ENCODE measurements around the gene KAT2A. TPM values are rescaled to one million over a fixed set of nuclear protein-coding genes. Genes with fewer than 3 reads are reported as not detected.
A peak's percentile ranks its signal among the peaks of the same experiment; 100 is the strongest.

KAT2A gene
- total RNA-seq, 1 experiment from 2014 or later, result 44.8 TPM

DNA sequence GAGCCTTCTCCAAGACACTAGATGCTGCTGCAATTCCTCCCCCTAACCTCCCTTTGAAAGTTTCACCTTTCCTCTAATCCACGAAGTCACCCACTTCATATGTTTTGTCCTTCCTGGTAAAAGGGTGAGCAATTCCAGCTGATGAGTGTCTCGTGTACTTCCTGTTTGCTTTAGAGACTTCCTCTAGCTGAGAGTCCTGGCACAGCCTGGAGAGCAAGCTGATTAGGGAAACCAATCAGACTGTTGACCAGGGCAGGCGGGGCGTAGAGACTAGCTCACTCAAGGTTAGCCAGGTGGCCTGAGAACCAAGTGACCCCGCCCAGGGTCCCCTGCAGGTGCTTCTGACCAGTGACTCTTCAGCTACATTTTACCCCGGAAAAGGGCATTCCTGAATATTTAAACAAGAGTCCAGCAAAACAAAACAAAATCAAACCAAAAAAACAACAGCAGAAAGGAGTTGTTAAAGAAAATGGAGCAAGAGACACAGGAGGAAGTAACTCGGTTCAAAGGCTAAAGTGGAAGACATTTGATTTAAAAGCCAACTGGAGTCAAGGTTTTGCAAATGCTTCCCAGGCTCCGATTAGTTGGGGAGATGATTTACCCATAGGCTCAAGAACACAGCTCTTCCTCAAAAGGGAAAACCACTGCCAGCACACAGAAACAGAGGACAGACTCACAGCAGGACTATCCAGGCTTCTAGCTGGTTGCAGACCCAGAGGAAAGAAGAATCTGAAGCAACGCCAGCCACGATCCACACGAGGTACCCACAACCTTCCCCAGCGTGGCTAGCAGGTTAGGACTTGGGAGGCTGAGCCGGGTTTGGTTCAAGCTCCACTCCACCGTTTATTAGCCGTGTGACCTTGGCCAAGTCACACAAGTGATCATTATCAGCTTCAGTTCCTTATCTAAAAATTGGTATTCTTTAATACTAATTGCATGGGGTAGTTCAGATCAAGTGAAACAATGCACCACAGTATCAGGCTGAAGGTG, 14.8 kb upstream of the KAT2A start:
- DNase-seq (ENCODE audit: low spot score) (peak; percentile 69), ATAC-seq (peak; percentile 92)
- TF ChIP-seq, protein P1, sequence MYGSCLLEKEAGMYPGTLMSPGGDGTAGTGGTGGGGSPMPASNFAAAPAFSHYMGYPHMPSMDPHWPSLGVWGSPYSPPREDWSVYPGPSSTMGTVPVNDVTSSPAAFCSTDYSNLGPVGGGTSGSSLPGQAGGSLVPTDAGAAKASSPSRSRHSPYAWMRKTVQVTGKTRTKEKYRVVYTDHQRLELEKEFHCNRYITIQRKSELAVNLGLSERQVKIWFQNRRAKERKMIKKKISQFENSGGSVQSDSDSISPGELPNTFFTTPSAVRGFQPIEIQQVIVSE (CRISPR knock-in tag; IDR thresholded peaks at IDR 0.05; ENCODE audit: borderline replicate concordance), result no peak
- no peak for TF ChIP-seq ZNF423 (CRISPR knock-in tag; IDR thresholded peaks at IDR 0.05)
- no peak for TF ChIP-seq CTCF (IDR thresholded peaks at IDR 0.05)
- 0 out of 2 replicates have a peak, but pooled peaks have one; percentile 38 for TF ChIP-seq ZNF232 (CRISPR knock-in tag; IDR thresholded peaks at IDR 0.05)
- TF ChIP-seq GTF2I (CRISPR knock-in tag; conservative IDR thresholded peaks at IDR 0.05), result no peak
- Mint-ChIP-seq H3K4me3 (peak overlapping the region; percentile 15; the same call in 1 of the 2 replicates), H3K4me1 (peaks cover 42% of the 10 kb centered on the region), H3K36me3 (peaks cover 2% of the 10 kb centered on the region; the same call in 1 of the 2 replicates), H3K27ac (peak overlapping the region; percentile 97), H3K9me3 (no peaks in the 10 kb centered on the region), H3K27me3 (ENCODE audit: low read depth) (no peaks in the 10 kb centered on the region)
- CTCF ChIA-PET, result interaction anchor here (0.5 to 1.6 kb wide), 20 partner anchors 12 to 411 kb away, joined by 3 to 11 read pairs (median 4); partner anchors contain the start of genes DHX58, KAT2A, KCNH4 and NKIRAS2
- POLR2A ChIA-PET, result interaction anchor here (0.5 kb wide), 1 partner anchor 349 kb away, joined by 3 read pairs; no protein-coding TSS in a partner anchor

GRCh38 chr17:42135151-42135550, 14.0 kb upstream of the KAT2A start:
- Mint-ChIP-seq H3K27me3 (ENCODE audit: low read depth) (no peaks in the 10 kb centered on the region), H3K27ac (peak overlapping the region; percentile 97), H3K4me1 (peaks cover 45% of the 10 kb centered on the region), H3K36me3 (peaks cover 2% of the 10 kb centered on the region; the same call in 1 of the 2 replicates), H3K4me3 (peak overlapping the region; percentile 3; the same call in 1 of the 2 replicates), H3K9me3 (no peaks in the 10 kb centered on the region)
- ChIA-PET CTCF (interaction anchor here (0.8 to 2.3 kb wide), 14 partner anchors 11 to 383 kb away, joined by 3 to 11 read pairs (median 4); partner anchors contain the start of genes DHX58, HSPB9, KAT2A and KCNH4), POLR2A (interaction anchor here (0.7 kb wide), 1 partner anchor 141 kb away, joined by 3 read pairs; the partner anchor contains the start of gene STAT5B)
- no peak for DNase-seq (ENCODE audit: low spot score)
- ATAC-seq, result no peak
- TF ChIP-seq, protein P2, sequence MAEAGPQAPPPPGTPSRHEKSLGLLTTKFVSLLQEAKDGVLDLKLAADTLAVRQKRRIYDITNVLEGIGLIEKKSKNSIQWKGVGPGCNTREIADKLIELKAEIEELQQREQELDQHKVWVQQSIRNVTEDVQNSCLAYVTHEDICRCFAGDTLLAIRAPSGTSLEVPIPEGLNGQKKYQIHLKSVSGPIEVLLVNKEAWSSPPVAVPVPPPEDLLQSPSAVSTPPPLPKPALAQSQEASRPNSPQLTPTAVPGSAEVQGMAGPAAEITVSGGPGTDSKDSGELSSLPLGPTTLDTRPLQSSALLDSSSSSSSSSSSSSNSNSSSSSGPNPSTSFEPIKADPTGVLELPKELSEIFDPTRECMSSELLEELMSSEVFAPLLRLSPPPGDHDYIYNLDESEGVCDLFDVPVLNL (CRISPR knock-in tag; IDR thresholded peaks at IDR 0.05; ENCODE audit: borderline replicate concordance, low read depth), result no peak
- TF ChIP-seq ZNF232 (CRISPR knock-in tag; IDR thresholded peaks at IDR 0.05), result no peak
- TF ChIP-seq PRDM15 (CRISPR knock-in tag; IDR thresholded peaks at IDR 0.05), result no peak
- no peak for TF ChIP-seq ZNF396 (CRISPR knock-in tag; IDR thresholded peaks at IDR 0.05; ENCODE audit: borderline replicate concordance)
- TF ChIP-seq, protein P3, sequence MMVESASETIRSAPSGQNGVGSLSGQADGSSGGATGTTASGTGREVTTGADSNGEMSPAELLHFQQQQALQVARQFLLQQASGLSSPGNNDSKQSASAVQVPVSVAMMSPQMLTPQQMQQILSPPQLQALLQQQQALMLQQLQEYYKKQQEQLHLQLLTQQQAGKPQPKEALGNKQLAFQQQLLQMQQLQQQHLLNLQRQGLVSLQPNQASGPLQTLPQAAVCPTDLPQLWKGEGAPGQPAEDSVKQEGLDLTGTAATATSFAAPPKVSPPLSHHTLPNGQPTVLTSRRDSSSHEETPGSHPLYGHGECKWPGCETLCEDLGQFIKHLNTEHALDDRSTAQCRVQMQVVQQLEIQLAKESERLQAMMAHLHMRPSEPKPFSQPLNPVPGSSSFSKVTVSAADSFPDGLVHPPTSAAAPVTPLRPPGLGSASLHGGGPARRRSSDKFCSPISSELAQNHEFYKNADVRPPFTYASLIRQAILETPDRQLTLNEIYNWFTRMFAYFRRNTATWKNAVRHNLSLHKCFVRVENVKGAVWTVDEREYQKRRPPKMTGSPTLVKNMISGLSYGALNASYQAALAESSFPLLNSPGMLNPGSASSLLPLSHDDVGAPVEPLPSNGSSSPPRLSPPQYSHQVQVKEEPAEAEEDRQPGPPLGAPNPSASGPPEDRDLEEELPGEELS (CRISPR knock-in tag; IDR thresholded peaks at IDR 0.05), result no peak
- TF ChIP-seq ZBTB43 (CRISPR knock-in tag; IDR thresholded peaks at IDR 0.05), result no peak
- TF ChIP-seq, protein P4, sequence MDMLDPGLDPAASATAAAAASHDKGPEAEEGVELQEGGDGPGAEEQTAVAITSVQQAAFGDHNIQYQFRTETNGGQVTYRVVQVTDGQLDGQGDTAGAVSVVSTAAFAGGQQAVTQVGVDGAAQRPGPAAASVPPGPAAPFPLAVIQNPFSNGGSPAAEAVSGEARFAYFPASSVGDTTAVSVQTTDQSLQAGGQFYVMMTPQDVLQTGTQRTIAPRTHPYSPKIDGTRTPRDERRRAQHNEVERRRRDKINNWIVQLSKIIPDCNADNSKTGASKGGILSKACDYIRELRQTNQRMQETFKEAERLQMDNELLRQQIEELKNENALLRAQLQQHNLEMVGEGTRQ (CRISPR knock-in tag; IDR thresholded peaks at IDR 0.05), result no peak
- TF ChIP-seq ATF1 (CRISPR knock-in tag; IDR thresholded peaks at IDR 0.05), result no peak
- no peak for TF ChIP-seq IRF2 (CRISPR knock-in tag; IDR thresholded peaks at IDR 0.05; ENCODE audit: borderline replicate concordance, low read depth)
- TF ChIP-seq, protein P5, sequence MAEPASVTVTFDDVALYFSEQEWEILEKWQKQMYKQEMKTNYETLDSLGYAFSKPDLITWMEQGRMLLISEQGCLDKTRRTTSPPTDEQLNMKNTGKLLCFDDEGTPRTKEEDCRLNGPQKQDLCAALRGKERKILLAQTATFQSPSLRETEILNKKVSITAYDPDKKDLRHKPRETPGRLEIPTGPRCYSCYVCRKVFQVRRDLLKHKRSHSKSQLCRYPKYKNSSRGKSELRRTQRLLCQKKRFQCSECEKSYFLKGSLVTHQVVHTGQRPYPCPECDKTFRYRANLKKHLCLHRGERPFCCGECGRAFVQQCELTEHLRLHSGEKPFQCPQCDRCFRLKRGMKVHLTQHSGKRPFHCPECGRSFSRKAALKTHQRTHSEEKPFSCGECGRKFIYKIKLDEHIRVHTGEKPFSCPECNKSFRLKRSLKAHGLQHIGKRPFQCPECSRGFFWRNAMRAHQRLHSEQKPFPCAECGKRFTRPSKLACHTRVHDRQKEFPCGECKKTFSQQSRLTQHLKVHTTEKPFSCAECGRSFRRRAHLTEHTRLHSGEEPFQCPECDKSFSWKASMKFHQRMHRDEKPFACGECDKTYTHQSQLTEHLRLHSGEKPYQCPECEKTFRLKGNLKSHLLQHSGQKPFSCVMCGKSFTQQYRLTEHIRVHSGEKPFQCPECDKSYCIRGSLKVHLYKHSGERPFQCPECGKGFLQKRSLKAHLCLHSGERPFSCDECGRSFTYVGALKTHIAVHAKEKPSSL (CRISPR knock-in tag; conservative IDR thresholded peaks at IDR 0.05), result no peak
- TF ChIP-seq ZNF423 (CRISPR knock-in tag; IDR thresholded peaks at IDR 0.05), result no peak
- TF ChIP-seq, protein P6, sequence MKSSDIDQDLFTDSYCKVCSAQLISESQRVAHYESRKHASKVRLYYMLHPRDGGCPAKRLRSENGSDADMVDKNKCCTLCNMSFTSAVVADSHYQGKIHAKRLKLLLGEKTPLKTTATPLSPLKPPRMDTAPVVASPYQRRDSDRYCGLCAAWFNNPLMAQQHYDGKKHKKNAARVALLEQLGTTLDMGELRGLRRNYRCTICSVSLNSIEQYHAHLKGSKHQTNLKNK (CRISPR knock-in tag; IDR thresholded peaks at IDR 0.05), result no peak
- TF ChIP-seq PRRX2 (CRISPR knock-in tag; IDR thresholded peaks at IDR 0.05), result no peak
